ENCODE data around the gene MICAL1. TPM values are rescaled to one million over a fixed set of nuclear protein-coding genes. Genes with fewer than 3 reads are reported as not detected.
A peak's percentile ranks its signal among the peaks of the same experiment; 100 is the strongest.

Gene MICAL1
- total and polyA plus RNA-seq, 10 of the 15 experiments (the other 5 are each of a cell fraction or from before 2014, with no cell fraction given): 0.32 to 71.6 (median 45.3) TPM

DNA sequence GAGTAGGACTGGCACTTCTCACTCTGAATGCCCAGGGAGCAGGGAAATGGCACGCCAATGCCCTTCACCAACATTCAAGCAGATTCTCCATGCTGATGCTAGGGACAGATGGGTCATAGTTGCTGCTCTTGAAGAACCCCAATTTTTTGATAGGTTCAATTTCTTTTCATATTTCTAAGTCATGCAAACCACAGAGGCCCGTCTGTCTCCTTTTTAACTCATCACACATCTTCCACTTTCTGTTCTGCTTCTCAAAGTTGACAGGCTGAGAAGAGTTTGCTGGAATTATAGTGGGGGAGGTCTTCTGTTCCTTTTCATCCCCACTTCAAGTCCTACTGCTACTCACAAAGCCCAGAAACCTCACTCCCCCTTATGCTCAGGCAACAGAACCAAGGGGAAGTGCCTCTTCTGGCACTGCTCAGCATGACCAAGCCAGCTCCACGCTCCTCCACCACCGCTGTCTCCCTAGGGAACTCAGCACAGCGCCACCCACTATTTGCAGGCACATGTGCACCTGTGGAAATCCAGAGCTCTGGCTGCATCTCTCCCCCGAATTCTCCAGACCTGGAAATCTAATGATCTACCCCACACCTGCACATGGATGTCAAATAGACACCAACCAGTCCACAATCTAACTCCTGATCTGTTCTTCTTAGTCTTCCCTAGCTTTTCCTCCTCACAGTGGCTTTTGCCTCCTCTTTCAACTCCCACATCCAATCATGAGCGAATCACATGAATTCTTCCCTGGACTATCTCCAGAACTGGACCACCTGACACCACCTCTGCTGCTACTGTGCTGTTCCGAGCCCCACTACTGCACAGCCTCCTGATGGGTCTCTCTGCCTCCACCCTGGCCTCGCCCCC, 16.8 kb upstream of the MICAL1 start (continued):
- TF ChIP-seq, protein P1, sequence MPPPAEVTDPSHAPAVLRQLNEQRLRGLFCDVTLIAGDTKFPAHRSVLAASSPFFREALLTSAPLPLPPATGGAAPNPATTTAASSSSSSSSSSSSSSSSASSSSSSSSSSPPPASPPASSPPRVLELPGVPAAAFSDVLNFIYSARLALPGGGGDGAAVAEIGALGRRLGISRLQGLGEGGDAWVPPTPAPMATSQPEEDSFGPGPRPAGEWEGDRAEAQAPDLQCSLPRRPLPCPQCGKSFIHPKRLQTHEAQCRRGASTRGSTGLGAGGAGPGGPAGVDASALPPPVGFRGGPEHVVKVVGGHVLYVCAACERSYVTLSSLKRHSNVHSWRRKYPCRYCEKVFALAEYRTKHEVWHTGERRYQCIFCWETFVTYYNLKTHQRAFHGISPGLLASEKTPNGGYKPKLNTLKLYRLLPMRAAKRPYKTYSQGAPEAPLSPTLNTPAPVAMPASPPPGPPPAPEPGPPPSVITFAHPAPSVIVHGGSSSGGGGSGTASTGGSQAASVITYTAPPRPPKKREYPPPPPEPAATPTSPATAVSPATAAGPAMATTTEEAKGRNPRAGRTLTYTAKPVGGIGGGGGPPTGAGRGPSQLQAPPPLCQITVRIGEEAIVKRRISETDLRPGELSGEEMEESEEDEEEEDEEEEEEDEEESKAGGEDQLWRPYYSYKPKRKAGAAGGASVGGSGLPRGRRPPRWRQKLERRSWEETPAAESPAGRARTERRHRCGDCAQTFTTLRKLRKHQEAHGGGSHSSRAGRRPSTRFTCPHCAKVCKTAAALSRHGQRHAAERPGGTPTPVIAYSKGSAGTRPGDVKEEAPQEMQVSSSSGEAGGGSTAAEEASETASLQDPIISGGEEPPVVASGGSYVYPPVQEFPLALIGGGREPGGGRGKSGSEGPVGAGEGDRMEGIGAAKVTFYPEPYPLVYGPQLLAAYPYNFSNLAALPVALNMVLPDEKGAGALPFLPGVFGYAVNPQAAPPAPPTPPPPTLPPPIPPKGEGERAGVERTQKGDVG (CRISPR knock-in tag; IDR thresholded peaks at IDR 0.05): no peak
- TF ChIP-seq CHD4 (IDR thresholded peaks at IDR 0.05) (no peak), YBX1 (IDR thresholded peaks at IDR 0.05) (no peak), POLR2AphosphoS5 (IDR thresholded peaks at IDR 0.05; ENCODE audit: low read length) (no peak), NFIC (IDR thresholded peaks at IDR 0.05; ENCODE audit: low read depth, low read length) (0 out of 2 replicates have a peak, but pooled peaks have one; percentile 26), SIX5 (IDR thresholded peaks at IDR 0.05; ENCODE audit: low read depth, low read length, severe bottlenecking) (no peak), POLR2AphosphoS2 (IDR thresholded peaks at IDR 0.05; ENCODE audit: low read depth, low read length) (no peak), NRF1 (conservative IDR thresholded peaks at IDR 0.05; ENCODE audit: low read depth, low read length) (no peak), TCF7 (IDR thresholded peaks at IDR 0.05; ENCODE audit: borderline replicate concordance) (no peak), TARDBP (IDR thresholded peaks at IDR 0.05; ENCODE audit: borderline replicate concordance) (no peak), SUPT20H (IDR thresholded peaks at IDR 0.05; ENCODE audit: borderline replicate concordance, control insufficient read depth, low read depth, low read length) (no peak)
- TF ChIP-seq, protein P2, sequence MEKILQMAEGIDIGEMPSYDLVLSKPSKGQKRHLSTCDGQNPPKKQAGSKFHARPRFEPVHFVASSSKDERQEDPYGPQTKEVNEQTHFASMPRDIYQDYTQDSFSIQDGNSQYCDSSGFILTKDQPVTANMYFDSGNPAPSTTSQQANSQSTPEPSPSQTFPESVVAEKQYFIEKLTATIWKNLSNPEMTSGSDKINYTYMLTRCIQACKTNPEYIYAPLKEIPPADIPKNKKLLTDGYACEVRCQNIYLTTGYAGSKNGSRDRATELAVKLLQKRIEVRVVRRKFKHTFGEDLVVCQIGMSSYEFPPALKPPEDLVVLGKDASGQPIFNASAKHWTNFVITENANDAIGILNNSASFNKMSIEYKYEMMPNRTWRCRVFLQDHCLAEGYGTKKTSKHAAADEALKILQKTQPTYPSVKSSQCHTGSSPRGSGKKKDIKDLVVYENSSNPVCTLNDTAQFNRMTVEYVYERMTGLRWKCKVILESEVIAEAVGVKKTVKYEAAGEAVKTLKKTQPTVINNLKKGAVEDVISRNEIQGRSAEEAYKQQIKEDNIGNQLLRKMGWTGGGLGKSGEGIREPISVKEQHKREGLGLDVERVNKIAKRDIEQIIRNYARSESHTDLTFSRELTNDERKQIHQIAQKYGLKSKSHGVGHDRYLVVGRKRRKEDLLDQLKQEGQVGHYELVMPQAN (conservative IDR thresholded peaks at IDR 0.05): no peak
- TF ChIP-seq, protein P3, sequence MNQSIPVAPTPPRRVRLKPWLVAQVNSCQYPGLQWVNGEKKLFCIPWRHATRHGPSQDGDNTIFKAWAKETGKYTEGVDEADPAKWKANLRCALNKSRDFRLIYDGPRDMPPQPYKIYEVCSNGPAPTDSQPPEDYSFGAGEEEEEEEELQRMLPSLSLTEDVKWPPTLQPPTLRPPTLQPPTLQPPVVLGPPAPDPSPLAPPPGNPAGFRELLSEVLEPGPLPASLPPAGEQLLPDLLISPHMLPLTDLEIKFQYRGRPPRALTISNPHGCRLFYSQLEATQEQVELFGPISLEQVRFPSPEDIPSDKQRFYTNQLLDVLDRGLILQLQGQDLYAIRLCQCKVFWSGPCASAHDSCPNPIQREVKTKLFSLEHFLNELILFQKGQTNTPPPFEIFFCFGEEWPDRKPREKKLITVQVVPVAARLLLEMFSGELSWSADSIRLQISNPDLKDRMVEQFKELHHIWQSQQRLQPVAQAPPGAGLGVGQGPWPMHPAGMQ (IDR thresholded peaks at IDR 0.05; ENCODE audit: borderline replicate concordance): no peak
- TF ChIP-seq, protein P4, sequence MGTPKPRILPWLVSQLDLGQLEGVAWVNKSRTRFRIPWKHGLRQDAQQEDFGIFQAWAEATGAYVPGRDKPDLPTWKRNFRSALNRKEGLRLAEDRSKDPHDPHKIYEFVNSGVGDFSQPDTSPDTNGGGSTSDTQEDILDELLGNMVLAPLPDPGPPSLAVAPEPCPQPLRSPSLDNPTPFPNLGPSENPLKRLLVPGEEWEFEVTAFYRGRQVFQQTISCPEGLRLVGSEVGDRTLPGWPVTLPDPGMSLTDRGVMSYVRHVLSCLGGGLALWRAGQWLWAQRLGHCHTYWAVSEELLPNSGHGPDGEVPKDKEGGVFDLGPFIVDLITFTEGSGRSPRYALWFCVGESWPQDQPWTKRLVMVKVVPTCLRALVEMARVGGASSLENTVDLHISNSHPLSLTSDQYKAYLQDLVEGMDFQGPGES (IDR thresholded peaks at IDR 0.05): no peak
- TF ChIP-seq, protein P5, sequence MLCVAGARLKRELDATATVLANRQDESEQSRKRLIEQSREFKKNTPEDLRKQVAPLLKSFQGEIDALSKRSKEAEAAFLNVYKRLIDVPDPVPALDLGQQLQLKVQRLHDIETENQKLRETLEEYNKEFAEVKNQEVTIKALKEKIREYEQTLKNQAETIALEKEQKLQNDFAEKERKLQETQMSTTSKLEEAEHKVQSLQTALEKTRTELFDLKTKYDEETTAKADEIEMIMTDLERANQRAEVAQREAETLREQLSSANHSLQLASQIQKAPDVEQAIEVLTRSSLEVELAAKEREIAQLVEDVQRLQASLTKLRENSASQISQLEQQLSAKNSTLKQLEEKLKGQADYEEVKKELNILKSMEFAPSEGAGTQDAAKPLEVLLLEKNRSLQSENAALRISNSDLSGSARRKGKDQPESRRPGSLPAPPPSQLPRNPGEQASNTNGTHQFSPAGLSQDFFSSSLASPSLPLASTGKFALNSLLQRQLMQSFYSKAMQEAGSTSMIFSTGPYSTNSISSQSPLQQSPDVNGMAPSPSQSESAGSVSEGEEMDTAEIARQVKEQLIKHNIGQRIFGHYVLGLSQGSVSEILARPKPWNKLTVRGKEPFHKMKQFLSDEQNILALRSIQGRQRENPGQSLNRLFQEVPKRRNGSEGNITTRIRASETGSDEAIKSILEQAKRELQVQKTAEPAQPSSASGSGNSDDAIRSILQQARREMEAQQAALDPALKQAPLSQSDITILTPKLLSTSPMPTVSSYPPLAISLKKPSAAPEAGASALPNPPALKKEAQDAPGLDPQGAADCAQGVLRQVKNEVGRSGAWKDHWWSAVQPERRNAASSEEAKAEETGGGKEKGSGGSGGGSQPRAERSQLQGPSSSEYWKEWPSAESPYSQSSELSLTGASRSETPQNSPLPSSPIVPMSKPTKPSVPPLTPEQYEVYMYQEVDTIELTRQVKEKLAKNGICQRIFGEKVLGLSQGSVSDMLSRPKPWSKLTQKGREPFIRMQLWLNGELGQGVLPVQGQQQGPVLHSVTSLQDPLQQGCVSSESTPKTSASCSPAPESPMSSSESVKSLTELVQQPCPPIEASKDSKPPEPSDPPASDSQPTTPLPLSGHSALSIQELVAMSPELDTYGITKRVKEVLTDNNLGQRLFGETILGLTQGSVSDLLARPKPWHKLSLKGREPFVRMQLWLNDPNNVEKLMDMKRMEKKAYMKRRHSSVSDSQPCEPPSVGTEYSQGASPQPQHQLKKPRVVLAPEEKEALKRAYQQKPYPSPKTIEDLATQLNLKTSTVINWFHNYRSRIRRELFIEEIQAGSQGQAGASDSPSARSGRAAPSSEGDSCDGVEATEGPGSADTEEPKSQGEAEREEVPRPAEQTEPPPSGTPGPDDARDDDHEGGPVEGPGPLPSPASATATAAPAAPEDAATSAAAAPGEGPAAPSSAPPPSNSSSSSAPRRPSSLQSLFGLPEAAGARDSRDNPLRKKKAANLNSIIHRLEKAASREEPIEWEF (IDR thresholded peaks at IDR 0.05; ENCODE audit: insufficient replicate concordance, low read depth, low read length): no peak

Measured in GM12878 (cell line).